Liver (tissue), 9 donors: Measurements from ENCODE around the gene CNFN. TPM values are rescaled to one million over a fixed set of nuclear protein-coding genes. Genes with fewer than 3 reads are reported as not detected.

Experiments
- DNase-seq: peaks from one replicate; pipeline ENCODE4 v3.0.0-alpha.2; 2017; ENCODE audit warnings: low spot score
- H3K27ac ChIP-seq, 2 donors: one replicate each; pipeline ENCODE4 v1.7.0; 2013; ENCODE audit warnings: inconsistent platforms in 2 of 2, low read length in 2 of 2, control low read depth in 1 of 2, low read depth in 1 of 2, mild to moderate bottlenecking in 1 of 2
- H3K27me3 ChIP-seq, 4 donors: one replicate each; pipeline versions ENCODE4 v1.6.1 to v1.7.0; 2013; ENCODE audit warnings: low read length in 3 of 4, inconsistent platforms in 1 of 4, mild to moderate bottlenecking in 1 of 4, moderate library complexity in 1 of 4; ENCODE audit not compliant: control insufficient read depth in 4 of 4, insufficient read depth in 4 of 4
- H3K36me3 ChIP-seq, 4 donors: one replicate each; pipeline versions ENCODE4 v1.6.1 to v1.7.0; 2013; ENCODE audit warnings: low read length in 3 of 4, mild to moderate bottlenecking in 3 of 4, low read depth in 1 of 4, moderate library complexity in 1 of 4; ENCODE audit not compliant: control insufficient read depth in 4 of 4, insufficient read depth in 3 of 4
- H3K4me1 ChIP-seq, 4 donors: one replicate each; pipeline versions ENCODE4 v1.6.1 to v1.7.0; 2013; ENCODE audit warnings: low read length in 3 of 4, mild to moderate bottlenecking in 3 of 4, moderate library complexity in 1 of 4; ENCODE audit not compliant: control insufficient read depth in 4 of 4, insufficient read depth in 4 of 4
- H3K4me3 ChIP-seq, 3 donors: one replicate each; pipeline versions ENCODE4 v1.6.1 to v1.7.0; 2013; ENCODE audit warnings: low read length in 3 of 3, control low read depth in 1 of 3, low read depth in 1 of 3, mild to moderate bottlenecking in 1 of 3
- H3K9ac ChIP-seq, 2 donors: one replicate each; pipeline ENCODE4 v1.7.0; 2013; ENCODE audit warnings: low read length in 2 of 2, mild to moderate bottlenecking in 2 of 2, moderate library complexity in 2 of 2, control low read depth in 1 of 2, low read depth in 1 of 2
- H3K9me3 ChIP-seq, 4 donors: one replicate each; pipeline versions ENCODE4 v1.6.1 to v1.7.0; 2013; ENCODE audit warnings: low read length in 3 of 4; ENCODE audit not compliant: control insufficient read depth in 4 of 4
- ATF3 ChIP-seq: IDR thresholded peaks from 2 replicates; pipeline ENCODE4 v1.6.1; 2016; ENCODE audit warnings: antibody characterized with exemption
- CTCF ChIP-seq: fragments of 150-350 bp; IDR thresholded peaks from 2 replicates; pipeline ENCODE4 v1.5.1; 2017; ENCODE audit warnings: improper control_type of control experiment, low read depth, low read length; ENCODE audit not compliant: missing input control
- EGR1 ChIP-seq, 2 donors: IDR thresholded peaks; 2 replicates each; pipeline ENCODE4 v1.6.1; 2016 to 2018; ENCODE audit warnings: antibody characterized with exemption in 2 of 2, low read depth in 2 of 2
- FOXA1 ChIP-seq: IDR thresholded peaks from 2 replicates; pipeline ENCODE4 v1.6.1; 2016; ENCODE audit warnings: antibody characterized with exemption
- FOXA2 ChIP-seq: IDR thresholded peaks from 2 replicates; pipeline ENCODE4 v1.6.1; 2016; ENCODE audit warnings: antibody characterized with exemption
- GABPA ChIP-seq, 2 donors: IDR thresholded peaks in 1 of 2; conservative IDR thresholded peaks in 1 of 2; 2 replicates each; pipeline ENCODE4 v1.6.1; 2016; ENCODE audit warnings: antibody characterized with exemption in 2 of 2, mild to moderate bottlenecking in 1 of 2, moderate library complexity in 1 of 2
- HNF4A ChIP-seq, 2 donors: conservative IDR thresholded peaks; 2 replicates each; pipeline ENCODE4 v1.6.1; 2016; ENCODE audit warnings: antibody characterized with exemption in 2 of 2, mild to moderate bottlenecking in 2 of 2
- HNF4G ChIP-seq: IDR thresholded peaks from 2 replicates; pipeline ENCODE4 v1.6.1; 2016; ENCODE audit warnings: antibody characterized with exemption
- JUND ChIP-seq, 2 donors: IDR thresholded peaks; 2 replicates each; pipeline ENCODE4 v1.6.1; 2016; ENCODE audit warnings: antibody characterized with exemption in 2 of 2
- MAX ChIP-seq: IDR thresholded peaks from 2 replicates; pipeline ENCODE4 v1.6.1; 2016; ENCODE audit warnings: antibody characterized with exemption
- NR2F2 ChIP-seq: IDR thresholded peaks from 2 replicates; pipeline ENCODE4 v1.6.1; 2016; ENCODE audit warnings: antibody characterized with exemption
- RAD21 ChIP-seq, 2 donors: IDR thresholded peaks; 2 replicates each; pipeline ENCODE4 v1.6.1; 2016; ENCODE audit warnings: antibody characterized with exemption in 2 of 2, mild to moderate bottlenecking in 2 of 2
- REST ChIP-seq: IDR thresholded peaks from 2 replicates; pipeline ENCODE4 v1.6.1; 2016; ENCODE audit warnings: antibody characterized with exemption, mild to moderate bottlenecking
- RXRA ChIP-seq, 2 donors: IDR thresholded peaks; 2 replicates each; pipeline ENCODE4 v1.6.1; 2017 to 2018; ENCODE audit warnings: antibody characterized with exemption in 2 of 2, mild to moderate bottlenecking in 1 of 2
- SP1 ChIP-seq: IDR thresholded peaks from 2 replicates; pipeline ENCODE4 v1.6.1; 2018; ENCODE audit warnings: antibody characterized with exemption, mild to moderate bottlenecking
- TAF1 ChIP-seq: conservative IDR thresholded peaks from 2 replicates; pipeline ENCODE4 v1.6.1; 2016; ENCODE audit warnings: antibody characterized with exemption, mild to moderate bottlenecking
- ZBTB33 ChIP-seq: IDR thresholded peaks from 2 replicates; pipeline ENCODE4 v1.6.1; 2016; ENCODE audit warnings: antibody characterized with exemption
- WGBS: extraction: QIAGEN DNeasy Blood & Tissue Kit; methylation state at CpG from one replicate; pipeline ENCODE4 v1.1.7; 2013; 5-methylcytosine and 5-hydroxymethylcytosine counted together
- polyA plus RNA-seq, 2 donors: library from polyadenylated mRNA; stranded (reverse) in 1 of 2; unstranded in 1 of 2; fragments of 200-250 nt in 1 of 2; fragments of >200 nt in 1 of 2; fragmentation: Nextera tagmentation in 1 of 2; extraction: Ambion mirVana in 1 of 2; gene quantifications; one replicate each; pipeline versions ENCODE4 v1.2.1 to v1.2.3, GENCODE V29; 2013 to 2015
- total RNA-seq, 2 donors: library from RNA; depleted of rRNA; stranded (reverse); fragments of >200 nt; gene quantifications; one replicate each; pipeline ENCODE4 v1.2.3, GENCODE V29; 2014
- donor health status: healthy.
- donor health status: healthy.
- donor health status: healthy.
- donor health status: healthy.
- donor health status: healthy.

Gene CNFN
- total and polyA plus RNA-seq, 4 donors = 0.57 to 1.2 TPM; not detected in 2

GRCh38 chr19:42370068-42370520 lies 20.0 kb downstream of the CNFN start:
- Histone ChIP-seq H3K4me3 (no peak overlapping the region), H3K9ac (no peak overlapping the region), H3K27me3 (no peaks in the 10 kb centered on the region), H3K27ac (no peak overlapping the region), H3K4me1 (no peaks in the 10 kb centered on the region), H3K9me3 (no peaks in the 10 kb centered on the region), H3K36me3 (peaks cover 0 to 5% (median 1%) of the 10 kb centered on the region in 4 donors)
- no peak for DNase-seq
- WGBS = 83% methylated on average over 9 of the region's 9 CpGs
- TF ChIP-seq JUND (IDR thresholded peaks at IDR 0.05) (no peak), SP1 (no peak), TAF1 (no peak), REST (no peak), EGR1 (IDR thresholded peaks at IDR 0.05; ENCODE audit: low read depth in 2 of 2) (no peak), FOXA2 (no peak), RXRA (IDR thresholded peaks at IDR 0.05) (no peak), ATF3 (no peak), MAX (no peak), RAD21 (IDR thresholded peaks at IDR 0.05) (no peak), HNF4G (no peak), GABPA (IDR thresholded peaks at IDR 0.05 in 1 of 2, conservative IDR thresholded peaks at IDR 0.05 in 1 of 2) (no peak)

- H3K9me3 ChIP-seq = peaks cover 0 to under 1% (median 0%) of the 10 kb centered on the region in 4 donors
- no peak for DNase-seq
- H3K4me3 ChIP-seq = no peak overlapping the region
- TF ChIP-seq ZBTB33 (no peak), HNF4A (conservative IDR thresholded peaks at IDR 0.05) (no peak), TAF1 (no peak), EGR1 (IDR thresholded peaks at IDR 0.05; ENCODE audit: low read depth in 2 of 2) (no peak), HNF4G (no peak), FOXA1 (no peak), JUND (IDR thresholded peaks at IDR 0.05) (no peak), SP1 (no peak), GABPA (IDR thresholded peaks at IDR 0.05 in 1 of 2, conservative IDR thresholded peaks at IDR 0.05 in 1 of 2) (no peak), CTCF (no peak), ATF3 (no peak), MAX (no peak), REST (no peak), NR2F2 (no peak), RXRA (IDR thresholded peaks at IDR 0.05) (no peak)
- 95% methylated on average over 27 of the region's 27 CpGs for WGBS
- H3K9ac ChIP-seq = no peak overlapping the region
- no peaks in the 10 kb centered on the region for H3K4me1 ChIP-seq
- no peak overlapping the region for H3K27ac ChIP-seq
- peaks cover 0 to 2% (median under 1%) of the 10 kb centered on the region in 4 donors for H3K36me3 ChIP-seq
- no peaks in the 10 kb centered on the region for H3K27me3 ChIP-seq
Measured at GRCh38 chr19:42369433-42370067, 20.5 kb downstream of the CNFN start.
